ENCODE results near the gene FOXL3. TPM values are rescaled to one million over a fixed set of nuclear protein-coding genes. Genes with fewer than 3 reads are reported as not detected.

The FOXL3 gene
- total RNA-seq, 1 experiment from 2014 or later: not detected

GRCh38 chr7:285731-286130, 4.2 kb upstream of the FOXL3 start:
- Histone ChIP-seq H2AK5ac (ENCODE audit: insufficient read length, low read length) (no peak overlapping the region), H3K4me1 (ENCODE audit: insufficient read depth, low read length) (no peaks in the 10 kb centered on the region), H2BK20ac (ENCODE audit: low read depth, low read length, poor library complexity, severe bottlenecking) (no peak overlapping the region), H3K9me3 (ENCODE audit: control insufficient read depth, low read depth, low read length) (no peaks in the 10 kb centered on the region), H3T11ph (ENCODE audit: low read length) (no peak overlapping the region), H4K20me1 (ENCODE audit: control insufficient read depth, insufficient read depth, insufficient read length) (no peaks in the 10 kb centered on the region), H3K79me1 (ENCODE audit: insufficient read depth, low read depth, low read length, poor library complexity, severe bottlenecking) (no peaks in the 10 kb centered on the region), H3K18ac (ENCODE audit: insufficient read length, low read depth, low read length) (no peak overlapping the region), H2BK120ac (ENCODE audit: low read depth, low read length, poor library complexity, severe bottlenecking) (no peak overlapping the region), H2BK12ac (ENCODE audit: insufficient read length, low read depth, low read length) (no peak overlapping the region), H3K27me3 (ENCODE audit: insufficient read depth, low read length) (peaks cover 21% of the 10 kb centered on the region; the same call in 1 of the 2 replicates), H4K8ac (replicated peaks; ENCODE audit: insufficient read length, low read depth, low read length) (no peak overlapping the region), H2BK15ac (ENCODE audit: low read depth, low read length) (no peak overlapping the region), H2AFZ (ENCODE audit: low read length) (no peak overlapping the region), H2BK5ac (ENCODE audit: insufficient read length, low read length) (no peak overlapping the region), H3K23me2 (ENCODE audit: insufficient read length, low read depth, low read length, poor library complexity, severe bottlenecking) (peaks cover 8% of the 10 kb centered on the region), H3K4ac (ENCODE audit: low read depth, low read length) (no peak overlapping the region), H4K5ac (ENCODE audit: insufficient read length, low read depth, low read length) (no peak overlapping the region), H3K56ac (ENCODE audit: insufficient read length, low read depth, low read length) (no peak overlapping the region), H3K4me2 (ENCODE audit: insufficient read depth, insufficient read length, low read length) (no peak overlapping the region), H3K79me2 (ENCODE audit: insufficient read depth, low read length) (no peaks in the 10 kb centered on the region), H3K23ac (ENCODE audit: insufficient read length, low read depth, low read length) (no peak overlapping the region), H3K27ac (ENCODE audit: insufficient read length, low read depth, low read length) (no peak overlapping the region), H3K14ac (ENCODE audit: insufficient read depth, low read length) (no peak overlapping the region), H4K91ac (ENCODE audit: insufficient read length, low read depth, low read length) (no peak overlapping the region), H3K9ac (ENCODE audit: extremely low read depth, insufficient read length, low read length) (no peak overlapping the region)
- no peak overlapping the region for H3K4me3 Mint-ChIP-seq
- H3K4me1 Mint-ChIP-seq: no peaks in the 10 kb centered on the region
- peaks cover 0 to 2% (median 0%) of the 10 kb centered on the region in 3 experiments; a peak in 3 of 7 replicates for H3K36me3 Mint-ChIP-seq (ENCODE audit: insufficient read depth in 1 of 3, low read depth in 3 of 3)
- no CpG with 5 or more reads among the region's 16 CpGs for WGBS (ENCODE audit: extremely low coverage, insufficient read length, low lambda C conversion rate)
- H3K9me3 Mint-ChIP-seq: peaks cover 14 to 42% of the 10 kb centered on the region in 2 experiments
- no peak for DNase-seq
- TF ChIP-seq CTCF (conservative IDR thresholded peaks at IDR 0.05): no peak
- H3K27me3 Mint-ChIP-seq (ENCODE audit: low read depth): peaks cover 74% of the 10 kb centered on the region
- H3K27ac Mint-ChIP-seq: no peak overlapping the region; a peak in 1 of 7 replicates
